WTC11 (cell line): ENCODE measurements around the gene SCOC. TPM values are rescaled to one million over a fixed set of nuclear protein-coding genes. Genes with fewer than 3 reads are reported as not detected.

Experiments used
- ATAC-seq: fragments of 200-7000 bp; cut with Tn5 transposase; 2 replicates; pipeline ENCODE4 v1.10.0; 2021; ENCODE audit warnings: mild to moderate bottlenecking, moderate library complexity
- CTCF ChIA-PET: fragments of 300-600 bp; sonication (Branson Sonifier 250); formaldehyde crosslinking; loops from one replicate; lab custom pipeline; 2021; ENCODE audit warnings: antibody characterized with exemption; lab: Charles Lee
- POLR2A ChIA-PET: fragments of 350-600 bp; sonication (Branson Sonifier 250); formaldehyde crosslinking; loops from one replicate; lab custom pipeline; 2021; ENCODE audit warnings: antibody characterized with exemption; lab: Charles Lee
- DNase-seq: peaks from one replicate; pipeline ENCODE4 v3.0.0; 2021; ENCODE audit warnings: low spot score
- H3K27ac Mint-ChIP-seq: 2 replicates; pipeline ENCODE4 v1.8.0; 2021; ENCODE audit warnings: mixed read lengths
- H3K27me3 Mint-ChIP-seq: 2 replicates; pipeline ENCODE4 v1.8.0; 2021; ENCODE audit warnings: low read depth, mild to moderate bottlenecking, moderate library complexity, mixed read lengths
- H3K36me3 Mint-ChIP-seq: 2 replicates; pipeline ENCODE4 v1.8.0; 2021; ENCODE audit warnings: mixed read lengths
- H3K4me1 Mint-ChIP-seq: 2 replicates; pipeline ENCODE4 v1.8.0; 2022; ENCODE audit warnings: mixed read lengths
- H3K4me3 Mint-ChIP-seq: 2 replicates; pipeline ENCODE4 v1.8.0; 2021; ENCODE audit warnings: mild to moderate bottlenecking, moderate library complexity, mixed read lengths
- H3K9me3 Mint-ChIP-seq: 2 replicates; pipeline ENCODE4 v1.8.0; 2021; ENCODE audit warnings: mixed read lengths
- ATF1 ChIP-seq: sonication (generic); formaldehyde crosslinking; IDR thresholded peaks from 2 replicates; pipeline ENCODE4 v1.8.1; 2023; ENCODE audit warnings: mild to moderate bottlenecking, moderate library complexity, missing genetic modification reagents
- CREM ChIP-seq: sonication (generic); formaldehyde crosslinking; IDR thresholded peaks from 2 replicates; pipeline ENCODE4 v1.8.1; 2022; ENCODE audit warnings: mild to moderate bottlenecking, missing genetic modification reagents, moderate library complexity
- ELF4 ChIP-seq: sonication (generic); formaldehyde crosslinking; IDR thresholded peaks from 2 replicates; pipeline ENCODE4 v1.8.1; 2022; ENCODE audit warnings: low read depth, mild to moderate bottlenecking, moderate library complexity, missing genetic modification reagents
- EMX1 ChIP-seq: fragments of 250-450 bp; sonication (Bioruptor Pico); IDR thresholded peaks from 2 replicates; pipeline ENCODE4 v1.8.0; 2021; ENCODE audit warnings: mild to moderate bottlenecking
- FOXJ3 ChIP-seq: sonication (generic); formaldehyde crosslinking; IDR thresholded peaks from 2 replicates; pipeline ENCODE4 v1.9.0; 2021; ENCODE audit warnings: missing genetic modification reagents, mild to moderate bottlenecking, borderline replicate concordance
- FOXP1 ChIP-seq: sonication (generic); formaldehyde crosslinking; IDR thresholded peaks from 2 replicates; pipeline ENCODE4 v1.8.0; 2022; ENCODE audit warnings: missing genetic modification reagents, mild to moderate bottlenecking, moderate library complexity, borderline replicate concordance
- GRHL2 ChIP-seq: fragments of 250-450 bp; sonication (Bioruptor Pico); IDR thresholded peaks from 2 replicates; pipeline ENCODE4 v1.8.0; 2022; ENCODE audit warnings: mild to moderate bottlenecking, moderate library complexity; ENCODE audit not compliant: insufficient replicate concordance, severe bottlenecking
- GTF2I ChIP-seq: fragments of 250-450 bp; sonication (Bioruptor Pico); conservative IDR thresholded peaks from 2 replicates; pipeline ENCODE4 v1.4.0; 2021; ENCODE audit warnings: mild to moderate bottlenecking
- HMGA2 ChIP-seq: fragments of 250-450 bp; sonication (Bioruptor Pico); IDR thresholded peaks from 2 replicates; pipeline ENCODE4 v1.4.0; 2021; ENCODE audit warnings: mild to moderate bottlenecking, moderate library complexity
- MYBL2 ChIP-seq: sonication (generic); formaldehyde crosslinking; IDR thresholded peaks from 2 replicates; pipeline ENCODE4 v1.8.1; 2023; ENCODE audit warnings: mild to moderate bottlenecking, moderate library complexity, missing genetic modification reagents
- NR2C2 ChIP-seq: sonication (generic); formaldehyde crosslinking; IDR thresholded peaks from 2 replicates; pipeline ENCODE4 v1.8.0; 2022; ENCODE audit warnings: mild to moderate bottlenecking, missing genetic modification reagents
- SOX15 ChIP-seq: fragments of 250-450 bp; sonication (Bioruptor Pico); IDR thresholded peaks from 2 replicates; pipeline ENCODE4 v1.9.0; 2021; ENCODE audit warnings: mild to moderate bottlenecking
- ZNF219 ChIP-seq: sonication (generic); formaldehyde crosslinking; IDR thresholded peaks from 2 replicates; pipeline ENCODE4 v1.8.0; 2023; ENCODE audit warnings: missing genetic modification reagents, mild to moderate bottlenecking, borderline replicate concordance
- ZNF263 ChIP-seq: sonication (generic); formaldehyde crosslinking; IDR thresholded peaks from 2 replicates; pipeline ENCODE4 v1.8.1; 2022; ENCODE audit warnings: low read depth, mild to moderate bottlenecking, moderate library complexity, missing genetic modification reagents
- total RNA-seq: library from RNA; stranded (reverse); gene quantifications from 3 replicates; pipeline ENCODE4 v1.2.3, GENCODE V29; 2021
- TF ChIP-seq, protein P1 (sequence below): sonication (generic); formaldehyde crosslinking; IDR thresholded peaks from 2 replicates; pipeline ENCODE4 v1.8.1; 2023; ENCODE audit warnings: mild to moderate bottlenecking, missing genetic modification reagents
- TF ChIP-seq, protein P2 (sequence below): fragments of 250-450 bp; sonication (Bioruptor Pico); conservative IDR thresholded peaks from 2 replicates; pipeline ENCODE4 v1.9.0; 2021; ENCODE audit warnings: mild to moderate bottlenecking
- TF ChIP-seq, protein P3 (sequence below): sonication (generic); formaldehyde crosslinking; IDR thresholded peaks from 2 replicates; pipeline ENCODE4 v1.8.1; 2022; ENCODE audit warnings: missing genetic modification reagents, borderline replicate concordance
- TF ChIP-seq, protein P4 (sequence below): sonication (generic); formaldehyde crosslinking; IDR thresholded peaks from 2 replicates; pipeline ENCODE4 v1.8.0; 2022; ENCODE audit warnings: mild to moderate bottlenecking, missing genetic modification reagents
- TF ChIP-seq, protein P5 (sequence below): fragments of 200-600 bp; IDR thresholded peaks from 2 replicates; pipeline ENCODE4 v1.8.0; 2022; ENCODE audit warnings: antibody characterized with exemption
- TF ChIP-seq, protein P6 (sequence below): sonication (generic); formaldehyde crosslinking; IDR thresholded peaks from 2 replicates; pipeline ENCODE4 v1.8.1; 2022; ENCODE audit warnings: low read depth, mild to moderate bottlenecking, moderate library complexity, missing genetic modification reagents, borderline replicate concordance
- TF ChIP-seq, protein P7 (sequence below): fragments of 250-450 bp; sonication (Bioruptor Pico); IDR thresholded peaks from 2 replicates; pipeline ENCODE4 v1.9.0; 2021; ENCODE audit warnings: moderate library complexity, mild to moderate bottlenecking, inconsistent platforms, borderline replicate concordance
- TF ChIP-seq, protein P8 (sequence below): sonication (generic); formaldehyde crosslinking; IDR thresholded peaks from 2 replicates; pipeline ENCODE4 v1.8.1; 2023; ENCODE audit warnings: mild to moderate bottlenecking, missing genetic modification reagents, moderate library complexity

Gene SCOC
- total RNA-seq, 1 experiment from 2014 or later, result 33.0 TPM

DNA sequence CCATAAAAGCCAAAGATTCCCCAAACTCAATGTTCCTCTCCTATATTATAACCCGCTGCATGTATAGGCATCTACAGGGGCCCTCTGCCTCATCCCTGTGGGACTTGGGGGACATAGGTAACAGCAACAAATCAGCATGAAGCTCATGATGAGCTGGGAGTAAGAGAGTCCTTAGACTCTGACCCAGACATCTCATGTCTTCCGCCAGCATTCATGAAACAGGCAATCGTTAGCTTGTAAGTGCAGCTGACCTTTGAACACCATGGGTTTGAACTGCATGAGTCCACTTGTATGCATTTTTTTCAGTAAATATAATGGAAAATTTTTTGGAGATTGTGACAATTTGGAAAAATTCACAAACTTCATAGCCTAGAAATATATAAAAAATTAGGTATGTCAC is 10.4 kb upstream of the SCOC start:
- TF ChIP-seq, protein P1, sequence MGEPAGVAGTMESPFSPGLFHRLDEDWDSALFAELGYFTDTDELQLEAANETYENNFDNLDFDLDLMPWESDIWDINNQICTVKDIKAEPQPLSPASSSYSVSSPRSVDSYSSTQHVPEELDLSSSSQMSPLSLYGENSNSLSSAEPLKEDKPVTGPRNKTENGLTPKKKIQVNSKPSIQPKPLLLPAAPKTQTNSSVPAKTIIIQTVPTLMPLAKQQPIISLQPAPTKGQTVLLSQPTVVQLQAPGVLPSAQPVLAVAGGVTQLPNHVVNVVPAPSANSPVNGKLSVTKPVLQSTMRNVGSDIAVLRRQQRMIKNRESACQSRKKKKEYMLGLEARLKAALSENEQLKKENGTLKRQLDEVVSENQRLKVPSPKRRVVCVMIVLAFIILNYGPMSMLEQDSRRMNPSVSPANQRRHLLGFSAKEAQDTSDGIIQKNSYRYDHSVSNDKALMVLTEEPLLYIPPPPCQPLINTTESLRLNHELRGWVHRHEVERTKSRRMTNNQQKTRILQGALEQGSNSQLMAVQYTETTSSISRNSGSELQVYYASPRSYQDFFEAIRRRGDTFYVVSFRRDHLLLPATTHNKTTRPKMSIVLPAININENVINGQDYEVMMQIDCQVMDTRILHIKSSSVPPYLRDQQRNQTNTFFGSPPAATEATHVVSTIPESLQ (CRISPR knock-in tag), result no peak
- TF ChIP-seq HMGA2 (CRISPR knock-in tag) (no peak), ELF4 (CRISPR knock-in tag) (no peak), FOXJ3 (CRISPR knock-in tag) (no peak), ZNF263 (CRISPR knock-in tag) (no peak), FOXP1 (CRISPR knock-in tag) (no peak), MYBL2 (no peak), ATF1 (CRISPR knock-in tag) (no peak)
- TF ChIP-seq, protein P2, sequence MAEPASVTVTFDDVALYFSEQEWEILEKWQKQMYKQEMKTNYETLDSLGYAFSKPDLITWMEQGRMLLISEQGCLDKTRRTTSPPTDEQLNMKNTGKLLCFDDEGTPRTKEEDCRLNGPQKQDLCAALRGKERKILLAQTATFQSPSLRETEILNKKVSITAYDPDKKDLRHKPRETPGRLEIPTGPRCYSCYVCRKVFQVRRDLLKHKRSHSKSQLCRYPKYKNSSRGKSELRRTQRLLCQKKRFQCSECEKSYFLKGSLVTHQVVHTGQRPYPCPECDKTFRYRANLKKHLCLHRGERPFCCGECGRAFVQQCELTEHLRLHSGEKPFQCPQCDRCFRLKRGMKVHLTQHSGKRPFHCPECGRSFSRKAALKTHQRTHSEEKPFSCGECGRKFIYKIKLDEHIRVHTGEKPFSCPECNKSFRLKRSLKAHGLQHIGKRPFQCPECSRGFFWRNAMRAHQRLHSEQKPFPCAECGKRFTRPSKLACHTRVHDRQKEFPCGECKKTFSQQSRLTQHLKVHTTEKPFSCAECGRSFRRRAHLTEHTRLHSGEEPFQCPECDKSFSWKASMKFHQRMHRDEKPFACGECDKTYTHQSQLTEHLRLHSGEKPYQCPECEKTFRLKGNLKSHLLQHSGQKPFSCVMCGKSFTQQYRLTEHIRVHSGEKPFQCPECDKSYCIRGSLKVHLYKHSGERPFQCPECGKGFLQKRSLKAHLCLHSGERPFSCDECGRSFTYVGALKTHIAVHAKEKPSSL (CRISPR knock-in tag), result no peak
- TF ChIP-seq, protein P3, sequence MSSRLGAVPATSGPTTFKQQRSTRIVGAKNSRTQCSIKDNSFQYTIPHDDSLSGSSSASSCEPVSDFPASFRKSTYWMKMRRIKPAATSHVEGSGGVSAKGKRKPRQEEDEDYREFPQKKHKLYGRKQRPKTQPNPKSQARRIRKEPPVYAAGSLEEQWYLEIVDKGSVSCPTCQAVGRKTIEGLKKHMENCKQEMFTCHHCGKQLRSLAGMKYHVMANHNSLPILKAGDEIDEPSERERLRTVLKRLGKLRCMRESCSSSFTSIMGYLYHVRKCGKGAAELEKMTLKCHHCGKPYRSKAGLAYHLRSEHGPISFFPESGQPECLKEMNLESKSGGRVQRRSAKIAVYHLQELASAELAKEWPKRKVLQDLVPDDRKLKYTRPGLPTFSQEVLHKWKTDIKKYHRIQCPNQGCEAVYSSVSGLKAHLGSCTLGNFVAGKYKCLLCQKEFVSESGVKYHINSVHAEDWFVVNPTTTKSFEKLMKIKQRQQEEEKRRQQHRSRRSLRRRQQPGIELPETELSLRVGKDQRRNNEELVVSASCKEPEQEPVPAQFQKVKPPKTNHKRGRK, result no peak
- TF ChIP-seq, protein P4, sequence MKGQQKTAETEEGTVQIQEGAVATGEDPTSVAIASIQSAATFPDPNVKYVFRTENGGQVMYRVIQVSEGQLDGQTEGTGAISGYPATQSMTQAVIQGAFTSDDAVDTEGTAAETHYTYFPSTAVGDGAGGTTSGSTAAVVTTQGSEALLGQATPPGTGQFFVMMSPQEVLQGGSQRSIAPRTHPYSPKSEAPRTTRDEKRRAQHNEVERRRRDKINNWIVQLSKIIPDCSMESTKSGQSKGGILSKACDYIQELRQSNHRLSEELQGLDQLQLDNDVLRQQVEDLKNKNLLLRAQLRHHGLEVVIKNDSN (CRISPR knock-in tag), result no peak
- TF ChIP-seq, protein P5, sequence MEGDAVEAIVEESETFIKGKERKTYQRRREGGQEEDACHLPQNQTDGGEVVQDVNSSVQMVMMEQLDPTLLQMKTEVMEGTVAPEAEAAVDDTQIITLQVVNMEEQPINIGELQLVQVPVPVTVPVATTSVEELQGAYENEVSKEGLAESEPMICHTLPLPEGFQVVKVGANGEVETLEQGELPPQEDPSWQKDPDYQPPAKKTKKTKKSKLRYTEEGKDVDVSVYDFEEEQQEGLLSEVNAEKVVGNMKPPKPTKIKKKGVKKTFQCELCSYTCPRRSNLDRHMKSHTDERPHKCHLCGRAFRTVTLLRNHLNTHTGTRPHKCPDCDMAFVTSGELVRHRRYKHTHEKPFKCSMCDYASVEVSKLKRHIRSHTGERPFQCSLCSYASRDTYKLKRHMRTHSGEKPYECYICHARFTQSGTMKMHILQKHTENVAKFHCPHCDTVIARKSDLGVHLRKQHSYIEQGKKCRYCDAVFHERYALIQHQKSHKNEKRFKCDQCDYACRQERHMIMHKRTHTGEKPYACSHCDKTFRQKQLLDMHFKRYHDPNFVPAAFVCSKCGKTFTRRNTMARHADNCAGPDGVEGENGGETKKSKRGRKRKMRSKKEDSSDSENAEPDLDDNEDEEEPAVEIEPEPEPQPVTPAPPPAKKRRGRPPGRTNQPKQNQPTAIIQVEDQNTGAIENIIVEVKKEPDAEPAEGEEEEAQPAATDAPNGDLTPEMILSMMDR, result no peak
- TF ChIP-seq, protein P6, sequence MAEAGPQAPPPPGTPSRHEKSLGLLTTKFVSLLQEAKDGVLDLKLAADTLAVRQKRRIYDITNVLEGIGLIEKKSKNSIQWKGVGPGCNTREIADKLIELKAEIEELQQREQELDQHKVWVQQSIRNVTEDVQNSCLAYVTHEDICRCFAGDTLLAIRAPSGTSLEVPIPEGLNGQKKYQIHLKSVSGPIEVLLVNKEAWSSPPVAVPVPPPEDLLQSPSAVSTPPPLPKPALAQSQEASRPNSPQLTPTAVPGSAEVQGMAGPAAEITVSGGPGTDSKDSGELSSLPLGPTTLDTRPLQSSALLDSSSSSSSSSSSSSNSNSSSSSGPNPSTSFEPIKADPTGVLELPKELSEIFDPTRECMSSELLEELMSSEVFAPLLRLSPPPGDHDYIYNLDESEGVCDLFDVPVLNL (CRISPR knock-in tag), result no peak
- TF ChIP-seq, protein P7, sequence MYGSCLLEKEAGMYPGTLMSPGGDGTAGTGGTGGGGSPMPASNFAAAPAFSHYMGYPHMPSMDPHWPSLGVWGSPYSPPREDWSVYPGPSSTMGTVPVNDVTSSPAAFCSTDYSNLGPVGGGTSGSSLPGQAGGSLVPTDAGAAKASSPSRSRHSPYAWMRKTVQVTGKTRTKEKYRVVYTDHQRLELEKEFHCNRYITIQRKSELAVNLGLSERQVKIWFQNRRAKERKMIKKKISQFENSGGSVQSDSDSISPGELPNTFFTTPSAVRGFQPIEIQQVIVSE (CRISPR knock-in tag), result no peak
- Mint-ChIP-seq H3K36me3 (no peaks in the 10 kb centered on the region), H3K9me3 (no peaks in the 10 kb centered on the region), H3K4me3 (no peak overlapping the region), H3K27ac (no peak overlapping the region), H3K27me3 (peaks cover 18% of the 10 kb centered on the region), H3K4me1 (no peaks in the 10 kb centered on the region)
- ChIA-PET CTCF (interaction anchor here (4.1 to 4.2 kb wide), 2 partner anchors 10 to 64 kb away, joined by 30 to 84 read pairs; partner anchors contain the start of genes CLGN and SCOC), POLR2A (no interaction called here)
- ATAC-seq, result no peak
- no peak for DNase-seq

DNA sequence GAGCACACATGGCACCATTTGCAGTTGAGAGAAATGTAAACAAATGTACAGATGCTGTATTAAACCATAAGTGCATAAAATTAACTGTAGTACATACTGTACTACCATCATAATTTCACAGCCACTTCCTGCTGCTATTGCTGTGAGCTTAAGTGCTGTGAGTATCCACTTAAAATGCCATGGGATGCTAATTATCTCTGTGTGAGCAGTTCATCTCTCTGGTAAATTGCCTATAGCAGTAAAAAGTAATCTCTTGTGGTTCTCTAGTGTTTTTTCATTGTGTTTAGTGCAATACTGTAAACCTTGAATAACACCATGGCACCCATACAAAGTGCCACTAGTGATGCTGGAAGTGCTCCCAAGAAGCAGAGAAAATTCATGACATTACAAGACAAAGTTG is 9.9 kb upstream of the SCOC start:
- no peaks in the 10 kb centered on the region for H3K36me3 Mint-ChIP-seq
- H3K9me3 Mint-ChIP-seq, result no peaks in the 10 kb centered on the region
- no peak for ATAC-seq
- TF ChIP-seq, protein P6 (CRISPR knock-in tag), result no peak
- TF ChIP-seq NR2C2 (CRISPR knock-in tag), result no peak
- TF ChIP-seq CREM (CRISPR knock-in tag), result no peak
- no peak for TF ChIP-seq GTF2I (CRISPR knock-in tag)
- TF ChIP-seq EMX1, result no peak
- no peak for TF ChIP-seq FOXP1 (CRISPR knock-in tag)
- TF ChIP-seq ZNF219, result no peak
- TF ChIP-seq, protein P8, sequence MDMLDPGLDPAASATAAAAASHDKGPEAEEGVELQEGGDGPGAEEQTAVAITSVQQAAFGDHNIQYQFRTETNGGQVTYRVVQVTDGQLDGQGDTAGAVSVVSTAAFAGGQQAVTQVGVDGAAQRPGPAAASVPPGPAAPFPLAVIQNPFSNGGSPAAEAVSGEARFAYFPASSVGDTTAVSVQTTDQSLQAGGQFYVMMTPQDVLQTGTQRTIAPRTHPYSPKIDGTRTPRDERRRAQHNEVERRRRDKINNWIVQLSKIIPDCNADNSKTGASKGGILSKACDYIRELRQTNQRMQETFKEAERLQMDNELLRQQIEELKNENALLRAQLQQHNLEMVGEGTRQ (CRISPR knock-in tag), result no peak
- no peak for TF ChIP-seq SOX15 (CRISPR knock-in tag)
- no peak for TF ChIP-seq HMGA2 (CRISPR knock-in tag)
- no peak for TF ChIP-seq GRHL2 (CRISPR knock-in tag)

More for the DNA sequence above, 9.9 kb upstream of the SCOC start:
- Mint-ChIP-seq H3K4me3 (no peak overlapping the region), H3K27ac (no peak overlapping the region), H3K4me1 (no peaks in the 10 kb centered on the region), H3K27me3 (peaks cover 18% of the 10 kb centered on the region)
- CTCF ChIA-PET, result interaction anchor here (1.3 to 4.2 kb wide), 3 partner anchors 10 to 64 kb away, joined by 4 to 84 read pairs (median 30); partner anchors contain the start of genes CLGN and SCOC
- DNase-seq, result no peak
- POLR2A ChIA-PET, result no interaction called here
